ENCODE data around the gene MROH7. TPM values are rescaled to one million over a fixed set of nuclear protein-coding genes. Genes with fewer than 3 reads are reported as not detected.

Gene MROH7
- polyA plus RNA-seq, 1 donor from 2014 or later = not detected

DNA sequence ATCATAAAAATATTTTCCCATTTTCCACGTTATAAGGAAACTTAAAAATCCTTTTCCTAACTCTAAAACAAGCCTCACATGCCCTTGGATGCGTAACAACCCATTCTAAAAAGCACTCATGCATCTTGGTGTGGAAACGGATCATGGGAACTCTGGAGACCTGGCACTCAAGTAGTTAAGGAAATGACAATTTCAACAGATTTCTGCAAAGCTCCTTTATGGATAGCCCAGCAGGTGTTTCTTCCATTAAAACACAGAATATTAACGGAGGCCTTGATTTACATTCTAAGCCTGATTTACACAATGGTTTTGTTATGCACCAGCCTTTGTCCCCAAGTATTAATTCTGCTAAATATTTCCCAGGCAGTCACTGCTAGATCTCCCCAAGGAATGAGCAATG is 109.8 kb downstream of the MROH7 start:
- no peaks in the 10 kb centered on the region for H3K27me3 ChIP-seq (ENCODE audit: insufficient read depth, low read depth, low read length)
- H4K20me1 ChIP-seq (ENCODE audit: insufficient read depth) = no peaks in the 10 kb centered on the region
- H3K9me2 ChIP-seq (ENCODE audit: insufficient read depth, low read length) = no peaks in the 10 kb centered on the region
- H3K9ac ChIP-seq (ENCODE audit: low read length) = no peak overlapping the region
- H3K4me2 ChIP-seq (ENCODE audit: low read length) = no peak overlapping the region
- H3K79me2 ChIP-seq (replicated peaks; ENCODE audit: insufficient read depth, low read length) = no peaks in the 10 kb centered on the region
- no peak overlapping the region for H2AFZ ChIP-seq (ENCODE audit: low read depth, low read length)
- no peak for TF ChIP-seq SMC3 (conservative IDR thresholded peaks at IDR 0.05; ENCODE audit: poor library complexity)
- TF ChIP-seq, protein P1, sequence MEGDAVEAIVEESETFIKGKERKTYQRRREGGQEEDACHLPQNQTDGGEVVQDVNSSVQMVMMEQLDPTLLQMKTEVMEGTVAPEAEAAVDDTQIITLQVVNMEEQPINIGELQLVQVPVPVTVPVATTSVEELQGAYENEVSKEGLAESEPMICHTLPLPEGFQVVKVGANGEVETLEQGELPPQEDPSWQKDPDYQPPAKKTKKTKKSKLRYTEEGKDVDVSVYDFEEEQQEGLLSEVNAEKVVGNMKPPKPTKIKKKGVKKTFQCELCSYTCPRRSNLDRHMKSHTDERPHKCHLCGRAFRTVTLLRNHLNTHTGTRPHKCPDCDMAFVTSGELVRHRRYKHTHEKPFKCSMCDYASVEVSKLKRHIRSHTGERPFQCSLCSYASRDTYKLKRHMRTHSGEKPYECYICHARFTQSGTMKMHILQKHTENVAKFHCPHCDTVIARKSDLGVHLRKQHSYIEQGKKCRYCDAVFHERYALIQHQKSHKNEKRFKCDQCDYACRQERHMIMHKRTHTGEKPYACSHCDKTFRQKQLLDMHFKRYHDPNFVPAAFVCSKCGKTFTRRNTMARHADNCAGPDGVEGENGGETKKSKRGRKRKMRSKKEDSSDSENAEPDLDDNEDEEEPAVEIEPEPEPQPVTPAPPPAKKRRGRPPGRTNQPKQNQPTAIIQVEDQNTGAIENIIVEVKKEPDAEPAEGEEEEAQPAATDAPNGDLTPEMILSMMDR (IDR thresholded peaks at IDR 0.05; ENCODE audit: poor library complexity, severe bottlenecking) = no peak
- TF ChIP-seq, protein P2, sequence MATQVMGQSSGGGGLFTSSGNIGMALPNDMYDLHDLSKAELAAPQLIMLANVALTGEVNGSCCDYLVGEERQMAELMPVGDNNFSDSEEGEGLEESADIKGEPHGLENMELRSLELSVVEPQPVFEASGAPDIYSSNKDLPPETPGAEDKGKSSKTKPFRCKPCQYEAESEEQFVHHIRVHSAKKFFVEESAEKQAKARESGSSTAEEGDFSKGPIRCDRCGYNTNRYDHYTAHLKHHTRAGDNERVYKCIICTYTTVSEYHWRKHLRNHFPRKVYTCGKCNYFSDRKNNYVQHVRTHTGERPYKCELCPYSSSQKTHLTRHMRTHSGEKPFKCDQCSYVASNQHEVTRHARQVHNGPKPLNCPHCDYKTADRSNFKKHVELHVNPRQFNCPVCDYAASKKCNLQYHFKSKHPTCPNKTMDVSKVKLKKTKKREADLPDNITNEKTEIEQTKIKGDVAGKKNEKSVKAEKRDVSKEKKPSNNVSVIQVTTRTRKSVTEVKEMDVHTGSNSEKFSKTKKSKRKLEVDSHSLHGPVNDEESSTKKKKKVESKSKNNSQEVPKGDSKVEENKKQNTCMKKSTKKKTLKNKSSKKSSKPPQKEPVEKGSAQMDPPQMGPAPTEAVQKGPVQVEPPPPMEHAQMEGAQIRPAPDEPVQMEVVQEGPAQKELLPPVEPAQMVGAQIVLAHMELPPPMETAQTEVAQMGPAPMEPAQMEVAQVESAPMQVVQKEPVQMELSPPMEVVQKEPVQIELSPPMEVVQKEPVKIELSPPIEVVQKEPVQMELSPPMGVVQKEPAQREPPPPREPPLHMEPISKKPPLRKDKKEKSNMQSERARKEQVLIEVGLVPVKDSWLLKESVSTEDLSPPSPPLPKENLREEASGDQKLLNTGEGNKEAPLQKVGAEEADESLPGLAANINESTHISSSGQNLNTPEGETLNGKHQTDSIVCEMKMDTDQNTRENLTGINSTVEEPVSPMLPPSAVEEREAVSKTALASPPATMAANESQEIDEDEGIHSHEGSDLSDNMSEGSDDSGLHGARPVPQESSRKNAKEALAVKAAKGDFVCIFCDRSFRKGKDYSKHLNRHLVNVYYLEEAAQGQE (IDR thresholded peaks at IDR 0.05; ENCODE audit: borderline replicate concordance) = no peak
- no peak overlapping the region for H3K4me3 ChIP-seq (ENCODE audit: low read length)
- no peaks in the 10 kb centered on the region for H3K36me3 ChIP-seq (ENCODE audit: insufficient read depth, low read length)
- no peaks in the 10 kb centered on the region for H3K9me3 ChIP-seq (ENCODE audit: low read length)
- H3F3A ChIP-seq (ENCODE audit: insufficient read depth, low read length, poor library complexity, severe bottlenecking) = no peaks in the 10 kb centered on the region
- H3K27ac ChIP-seq (ENCODE audit: low read length) = no peak overlapping the region

DNA sequence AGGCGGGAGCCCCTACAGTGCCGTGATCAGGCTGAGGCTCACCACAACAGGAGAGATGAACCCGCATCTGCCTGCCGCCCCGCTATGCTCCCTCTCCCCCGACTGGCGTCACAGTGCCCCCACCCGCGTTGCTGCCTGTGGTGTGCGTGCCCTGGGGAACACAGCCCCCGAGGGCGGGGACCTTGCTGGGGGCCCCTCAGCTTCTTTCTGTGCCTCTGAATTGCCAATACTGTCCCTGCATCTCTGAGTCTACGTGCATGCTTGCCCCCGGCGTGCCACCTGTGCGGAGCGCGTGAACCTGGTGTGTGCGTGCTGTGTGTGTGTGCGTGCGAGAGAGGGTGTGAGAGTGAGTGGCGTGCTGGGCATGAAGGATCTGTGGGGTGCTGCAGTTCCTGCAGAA is 112.5 kb downstream of the MROH7 start:
- Histone ChIP-seq H4K20me1 (ENCODE audit: insufficient read depth) (no peaks in the 10 kb centered on the region), H3K9ac (ENCODE audit: low read length) (no peak overlapping the region), H3K9me3 (ENCODE audit: low read length) (no peaks in the 10 kb centered on the region), H3K4me2 (ENCODE audit: low read length) (no peak overlapping the region), H2AFZ (ENCODE audit: low read depth, low read length) (no peak overlapping the region), H3K27me3 (ENCODE audit: insufficient read depth, low read depth, low read length) (no peaks in the 10 kb centered on the region), H3K79me2 (replicated peaks; ENCODE audit: insufficient read depth, low read length) (no peaks in the 10 kb centered on the region), H3K36me3 (ENCODE audit: insufficient read depth, low read length) (no peaks in the 10 kb centered on the region), H3K9me2 (ENCODE audit: insufficient read depth, low read length) (no peaks in the 10 kb centered on the region), H3F3A (ENCODE audit: insufficient read depth, low read length, poor library complexity, severe bottlenecking) (no peaks in the 10 kb centered on the region), H3K27ac (ENCODE audit: low read length) (no peak overlapping the region), H3K4me3 (ENCODE audit: low read length) (no peak overlapping the region)
- TF ChIP-seq, protein P2 (IDR thresholded peaks at IDR 0.05; ENCODE audit: borderline replicate concordance) = no peak
- TF ChIP-seq TAF1 (IDR thresholded peaks at IDR 0.05; ENCODE audit: low read depth) (no peak), EP300 (conservative IDR thresholded peaks at IDR 0.05; ENCODE audit: poor library complexity, severe bottlenecking) (no peak), RAD21 (conservative IDR thresholded peaks at IDR 0.05) (no peak)

All from neural cell (in vitro differentiated cells).